ENCODE data around the gene CXXC5.

The CXXC5 gene

GRCh38 chr5:139695178-139695573 lies 47.0 kb downstream of the CXXC5 start:
- DNase-seq (ENCODE audit: low spot score), result no peak

DNA sequence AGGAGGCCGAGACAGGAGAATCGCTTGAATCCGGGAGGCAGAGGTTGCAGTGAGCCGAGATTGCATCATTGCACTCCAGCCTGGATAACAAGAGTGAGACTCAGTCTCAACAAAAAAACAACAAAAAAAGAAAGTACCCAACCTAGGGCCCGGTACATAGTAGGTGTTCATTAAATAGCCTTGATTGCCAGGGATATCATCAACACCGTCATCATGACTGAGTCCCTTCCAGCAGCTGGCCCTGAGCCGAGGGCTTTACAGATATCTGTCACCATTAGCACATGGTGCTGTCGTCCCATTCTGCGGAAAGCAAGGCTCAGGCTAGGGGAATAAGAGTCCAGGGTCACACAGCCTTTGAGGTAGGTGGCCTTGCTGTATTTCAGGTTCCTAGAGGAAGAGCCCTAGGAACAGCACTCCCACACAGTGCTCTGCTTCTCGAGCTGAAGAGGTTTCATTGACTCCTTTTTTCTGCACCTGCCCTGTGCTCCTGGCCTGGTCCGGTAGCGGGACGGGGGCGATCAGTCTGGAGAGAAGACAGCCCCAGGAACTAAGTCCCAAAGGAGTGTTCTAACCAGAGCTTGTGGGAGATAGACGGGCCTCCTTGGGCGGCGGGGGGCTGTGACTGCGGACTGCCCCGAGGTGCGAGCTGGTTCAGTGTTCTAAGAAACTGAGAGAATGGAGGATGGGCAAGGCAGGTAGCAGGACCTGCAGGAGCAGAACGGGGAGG lies 48.2 kb downstream of the CXXC5 start:
- DNase-seq (ENCODE audit: low spot score), result no peak

DNA sequence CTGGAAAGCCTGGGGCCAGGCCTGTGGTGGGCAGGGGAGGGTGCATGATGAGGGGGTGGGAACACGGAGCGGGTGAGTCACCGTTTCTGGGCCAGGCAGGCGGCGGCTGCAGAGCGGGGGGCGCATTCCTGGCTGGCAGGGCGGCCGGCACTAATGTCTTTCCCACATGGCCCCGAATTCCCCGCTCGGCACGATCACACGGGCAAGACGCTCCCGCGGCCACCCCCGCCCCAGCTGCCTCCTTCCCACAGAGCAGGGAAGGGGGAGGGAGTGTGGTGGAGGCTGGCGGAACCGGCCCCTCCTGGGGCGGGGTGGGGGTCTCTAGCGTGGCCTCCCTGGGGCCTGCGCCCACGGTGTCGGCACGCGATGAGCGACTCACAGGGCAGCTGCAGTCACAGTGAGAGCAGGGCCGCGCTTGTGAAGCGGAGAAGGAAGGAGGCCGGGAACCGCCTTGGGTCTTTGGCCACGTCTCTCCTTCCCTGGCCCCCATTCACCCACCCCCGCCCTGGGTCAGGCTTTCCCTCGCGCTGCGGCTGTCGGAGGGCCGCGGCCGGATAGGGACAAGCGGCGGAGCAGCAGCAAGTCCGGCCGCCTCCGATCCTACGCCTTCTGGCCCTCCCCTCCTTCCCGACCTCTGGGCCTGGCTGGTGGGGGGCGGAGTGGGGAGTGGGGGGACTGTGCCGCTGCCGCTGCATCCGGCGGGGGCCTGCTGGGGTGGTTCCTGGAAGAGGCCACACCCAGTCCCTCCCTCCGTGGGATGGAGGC lies 48.9 kb downstream of the CXXC5 start:
- DNase-seq (ENCODE audit: low spot score), result no peak

- no peak for DNase-seq (ENCODE audit: low spot score)
Observed at GRCh38 chr5:139698490-139699146, 50.5 kb downstream of the CXXC5 start.

- DNase-seq (ENCODE audit: low spot score), result no peak
Observed at GRCh38 chr5:139699351-139699750, 51.2 kb downstream of the CXXC5 start.

DNA sequence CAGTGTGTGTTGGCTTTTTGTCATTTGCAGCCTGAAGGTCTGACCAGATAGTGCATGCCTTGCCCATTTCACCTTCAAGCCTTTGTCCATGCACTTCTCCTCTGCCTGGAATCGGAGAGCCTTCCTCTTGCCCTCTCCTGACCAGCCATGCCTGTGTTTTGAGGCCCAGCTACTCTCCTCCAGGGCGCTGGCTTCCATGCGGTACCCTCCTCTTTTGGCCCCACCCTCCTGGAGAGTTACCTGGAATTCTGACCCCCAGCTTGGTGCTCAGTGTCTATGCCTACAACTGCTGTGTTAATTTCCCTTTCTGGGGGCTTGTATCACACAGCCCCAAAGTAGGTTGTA lies 52.5 kb downstream of the CXXC5 start:
- no peak for DNase-seq (ENCODE audit: low spot score)

- DNase-seq (ENCODE audit: low spot score), result no peak
Observed at GRCh38 chr5:139701056-139701741, 53.0 kb downstream of the CXXC5 start.

DNA sequence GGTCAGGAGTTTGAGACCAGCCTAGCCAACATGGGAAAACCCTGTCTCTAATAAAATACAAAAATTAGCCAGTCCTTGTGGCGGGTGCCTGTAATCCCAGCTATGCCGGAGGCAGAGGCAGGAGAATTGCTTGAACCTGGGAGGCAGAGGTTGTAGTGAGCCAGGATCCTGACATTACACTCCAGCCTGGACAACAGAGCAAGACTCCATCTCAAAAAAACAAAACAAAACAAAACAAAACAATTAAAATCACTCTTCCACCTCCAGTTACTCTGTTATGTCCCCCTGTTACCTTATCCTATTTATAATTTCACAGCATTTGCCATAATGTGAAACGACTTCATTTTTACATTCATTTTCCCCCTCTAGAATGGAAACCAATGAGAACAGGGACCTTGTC lies 54.4 kb downstream of the CXXC5 start:
- no peak for DNase-seq (ENCODE audit: low spot score)

GRCh38 chr5:139704748-139705147 lies 56.6 kb downstream of the CXXC5 start:
- no peak for DNase-seq (ENCODE audit: low spot score)

DNA sequence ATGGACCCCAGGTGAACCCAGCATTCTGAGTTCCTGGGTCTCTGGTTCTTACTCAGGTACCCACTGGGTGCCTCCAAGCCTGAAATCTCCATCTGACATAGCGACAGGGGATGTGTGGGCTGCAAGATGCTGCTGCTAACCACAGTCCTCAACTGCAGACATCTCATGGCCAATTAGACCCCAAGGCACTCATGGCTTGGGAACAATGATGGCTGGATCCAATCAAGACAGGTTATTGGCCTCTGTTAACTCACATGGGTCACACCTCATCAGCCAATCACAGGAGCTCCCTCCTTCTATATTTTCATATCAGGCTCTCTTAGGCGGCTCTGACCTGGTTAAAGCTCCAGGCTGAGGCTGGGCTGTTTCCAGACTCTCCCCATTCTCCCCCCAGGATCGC lies 57.0 kb downstream of the CXXC5 start:
- DNase-seq (ENCODE audit: low spot score), result no peak

DNA sequence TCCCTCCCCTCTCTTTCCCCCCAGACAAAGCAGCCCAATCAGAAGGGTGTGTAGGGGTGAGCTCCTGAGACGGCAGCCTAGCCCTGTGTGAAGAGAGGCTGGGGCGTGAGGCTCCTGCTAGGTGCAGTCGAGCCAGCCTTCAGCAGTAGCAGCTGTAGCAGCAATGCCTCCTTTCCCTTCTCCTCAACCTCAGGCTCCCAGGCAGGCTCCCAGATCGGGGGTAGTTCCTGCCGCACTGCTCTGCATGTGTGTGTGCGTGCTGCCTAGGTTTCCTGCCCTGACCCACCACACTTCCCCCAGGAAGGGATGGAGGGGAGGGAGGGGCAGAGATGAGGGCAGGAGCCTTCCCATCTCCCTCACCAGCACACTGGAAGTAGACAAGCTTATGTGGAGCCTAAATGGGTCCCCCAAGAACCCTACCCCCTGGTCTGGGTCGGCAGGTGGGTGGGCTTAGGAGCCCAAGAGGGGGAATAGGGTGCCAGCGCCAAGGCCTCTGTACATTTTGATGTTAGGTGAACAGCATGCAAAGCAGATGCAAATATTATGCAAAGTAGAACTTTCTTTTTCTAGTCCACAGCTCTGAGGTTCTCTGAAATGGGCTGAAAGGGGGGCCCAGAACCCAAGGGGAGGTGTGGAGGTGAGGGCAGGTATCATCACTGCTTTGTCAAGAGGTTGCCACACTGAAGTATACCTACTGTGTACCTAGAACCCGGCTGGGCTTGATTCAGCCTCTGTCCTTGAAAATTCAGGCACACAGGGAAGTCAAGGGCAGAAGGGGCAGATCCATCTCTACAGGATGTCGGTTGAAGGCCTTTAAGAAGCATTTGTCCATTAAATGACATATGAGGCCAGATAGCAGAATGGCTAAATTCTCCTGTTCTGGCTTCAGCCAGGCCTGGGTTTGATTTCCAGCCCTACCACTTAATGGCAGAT lies 57.8 kb downstream of the CXXC5 start:
- no peak for DNase-seq (ENCODE audit: low spot score)

DNA sequence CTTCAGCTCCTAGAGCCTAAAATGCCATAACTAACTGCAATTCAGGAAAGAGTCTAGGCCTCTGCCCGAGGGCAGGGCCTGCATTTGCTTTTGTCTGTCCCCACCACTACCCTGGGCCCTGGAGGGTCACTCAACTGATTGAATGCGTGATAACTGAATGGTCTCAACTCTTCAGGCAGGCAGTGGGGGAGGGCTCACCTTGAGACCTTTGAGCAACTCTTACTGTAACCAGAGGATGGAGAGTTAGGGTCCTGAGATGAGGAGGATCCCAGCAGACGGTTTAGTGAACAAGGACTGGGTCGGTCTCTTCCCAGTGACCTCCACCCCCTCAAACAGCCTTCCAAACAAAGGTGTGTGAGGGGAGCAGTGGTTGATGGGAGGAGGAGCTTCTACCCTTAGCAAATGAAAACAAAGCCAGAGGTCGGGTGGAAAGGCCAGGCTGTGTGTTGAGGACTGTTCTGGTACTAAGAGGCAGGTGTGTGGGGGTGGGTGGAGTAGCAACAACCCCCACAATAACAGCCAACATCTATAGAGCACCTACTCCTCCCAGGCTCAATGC lies 59.4 kb downstream of the CXXC5 start:
- DNase-seq (ENCODE audit: low spot score), result no peak

- DNase-seq (ENCODE audit: low spot score), result no peak
Observed at GRCh38 chr5:139708434-139708861, 60.3 kb downstream of the CXXC5 start.

DNA sequence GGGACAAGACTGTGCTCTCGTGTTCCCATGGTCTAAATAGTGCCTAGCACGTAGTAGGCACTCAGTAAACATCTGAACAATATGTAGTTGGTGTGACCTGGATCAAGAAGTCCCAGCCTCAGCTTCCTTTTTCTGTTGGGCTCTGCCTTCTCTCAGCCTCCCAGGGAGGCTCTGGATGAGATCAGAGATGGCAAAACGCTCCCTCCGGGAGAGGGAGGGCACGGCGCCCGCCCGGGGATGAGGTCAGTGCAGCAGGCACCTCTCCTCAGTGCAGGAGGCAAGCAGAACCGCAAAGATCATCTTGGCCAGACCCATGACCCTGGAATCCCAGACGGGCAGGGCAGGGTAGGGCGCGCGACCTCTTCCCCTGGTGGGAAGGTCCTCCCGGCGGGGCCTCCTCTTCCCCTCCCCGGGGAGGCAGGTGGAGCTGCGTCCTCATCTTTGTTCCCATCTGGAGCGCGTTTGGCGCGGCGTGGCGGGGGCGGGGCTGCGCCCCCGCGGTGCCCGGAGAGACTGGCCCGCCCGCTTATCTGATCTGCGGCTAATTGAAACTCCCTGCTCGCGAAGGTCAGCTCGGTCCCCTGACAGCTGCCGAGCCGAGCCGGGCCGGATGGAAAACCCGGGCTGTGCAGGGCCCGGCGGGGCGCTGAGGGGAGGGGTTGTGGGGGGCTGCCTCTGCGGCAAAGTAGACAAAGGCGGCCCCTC lies 60.9 kb downstream of the CXXC5 start:
- DNase-seq (ENCODE audit: low spot score), result no peak

GRCh38 chr5:139709582-139710318 lies 61.6 kb downstream of the CXXC5 start:
- peak; percentile 19 for DNase-seq (ENCODE audit: low spot score)

DNA sequence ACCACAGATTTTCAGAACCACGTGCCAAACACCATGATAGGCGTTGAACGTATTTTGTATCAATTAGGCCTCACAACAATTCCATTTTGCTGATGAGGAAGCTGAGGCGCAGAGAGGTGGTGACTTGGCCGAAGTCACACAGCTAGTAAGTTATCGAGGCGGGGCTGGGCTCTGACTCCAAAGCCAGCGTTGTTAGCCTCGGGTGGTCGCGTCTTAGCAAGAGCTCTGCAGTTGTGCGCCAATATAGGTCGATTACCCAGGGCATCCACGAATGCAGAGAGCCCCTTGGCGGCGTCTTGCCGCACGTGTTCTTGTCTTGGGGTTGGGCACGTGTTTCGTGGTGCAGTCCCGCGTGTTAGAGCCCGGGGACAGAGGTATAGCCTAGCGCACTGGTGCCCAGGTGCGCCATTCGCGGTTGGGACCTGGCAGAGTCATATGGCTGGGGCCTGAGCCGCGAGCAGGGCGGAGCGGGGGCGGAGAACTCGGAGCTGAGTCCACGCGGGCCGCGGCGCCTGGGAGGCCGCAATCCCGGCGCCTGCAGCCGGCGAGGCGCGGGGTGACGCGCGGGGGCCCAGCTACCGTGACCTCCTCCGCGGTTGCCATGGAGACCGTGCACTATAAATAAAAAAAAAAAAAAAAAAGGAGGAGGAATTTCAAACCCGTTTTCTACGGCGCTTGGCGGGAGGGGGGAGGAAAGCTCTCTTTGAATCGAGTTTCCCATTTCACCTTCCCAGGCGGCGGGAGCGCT lies 62.3 kb downstream of the CXXC5 start:
- DNase-seq (ENCODE audit: low spot score), result peak; percentile 59

DNA sequence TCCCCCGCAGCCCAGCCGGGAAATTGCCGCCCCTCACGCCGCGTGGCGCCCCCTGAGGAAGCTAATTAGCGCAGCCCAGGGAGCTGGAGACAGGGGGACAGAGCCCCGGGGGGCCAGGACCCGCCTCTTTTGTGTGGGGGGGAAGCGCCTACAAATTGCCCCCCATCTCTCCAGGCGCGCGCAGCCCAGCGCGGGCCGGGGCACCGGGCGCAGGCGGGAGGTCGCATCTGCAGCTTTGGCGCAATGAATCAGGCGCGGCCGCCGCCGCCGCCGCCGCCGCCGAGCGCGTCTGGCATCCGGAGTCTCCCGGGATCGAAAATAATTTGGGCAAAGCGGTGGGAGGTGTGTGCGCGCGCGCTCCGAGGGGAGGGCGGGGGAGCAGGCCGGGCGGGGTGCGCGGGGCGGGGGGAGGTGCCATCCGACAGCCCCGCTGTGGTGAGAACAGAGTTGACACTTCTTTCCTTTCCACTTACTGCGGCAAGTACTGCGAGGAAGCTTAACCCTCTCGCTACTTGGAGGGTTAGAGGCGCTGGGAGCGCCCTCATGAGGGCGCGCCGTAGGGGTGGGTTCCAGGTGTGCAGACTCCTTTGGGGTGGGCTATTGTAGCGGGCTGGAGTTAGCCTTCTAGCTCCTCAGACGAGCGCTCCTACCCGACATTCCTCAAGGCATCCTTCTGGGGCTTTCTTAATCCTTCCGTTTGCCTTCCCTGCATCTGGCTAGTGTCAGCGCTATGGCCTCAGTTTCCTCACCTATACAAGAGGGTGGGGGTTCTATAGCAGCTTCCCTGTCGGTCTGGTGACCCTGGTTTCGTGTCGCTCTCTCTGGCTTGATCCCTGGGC lies 63.1 kb downstream of the CXXC5 start:
- peak; percentile 68 for DNase-seq (ENCODE audit: low spot score)

DNA sequence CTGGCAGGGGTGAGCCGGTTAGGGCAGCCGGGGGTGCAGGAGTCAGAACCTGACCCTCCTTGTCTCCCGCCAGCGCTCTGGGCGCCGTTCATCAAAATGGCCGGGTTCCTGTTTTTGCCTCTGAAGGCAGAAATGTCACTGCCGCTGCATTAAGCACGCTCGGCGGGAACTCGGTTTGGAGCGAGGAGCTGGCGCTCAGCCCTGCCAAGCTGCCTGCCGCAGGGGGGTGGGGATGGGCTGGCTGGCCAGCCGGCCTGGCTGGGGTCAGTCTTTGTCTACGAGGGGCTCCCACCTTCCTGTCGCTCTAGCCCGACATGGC lies 63.7 kb downstream of the CXXC5 start:
- no peak for DNase-seq (ENCODE audit: low spot score)

All from CD4-positive, alpha-beta T cell treated with Interleukin-2 at 100 ng/mL for 4 hours (primary cell).